DND-41 (cell line): ENCODE measurements around the gene COL4A2.

ENCODE experiments used
- ATAC-seq: fragments of 200-7000 bp; cut with Tn5 transposase; 3 replicates; pipeline ENCODE4 v1.9.1; 2021; ENCODE audit warnings: low read depth; ENCODE audit not compliant: insufficient read depth
- DNase-seq: peaks from one replicate; pipeline ENCODE4 v3.0.0-alpha.2; 2020
- H2AFZ ChIP-seq: 2 replicates; pipeline ENCODE4 v1.6.0; 2012; ENCODE audit warnings: low read depth, low read length
- H3K27ac ChIP-seq: 2 replicates; pipeline ENCODE4 v1.5.1; 2012; ENCODE audit warnings: low read length, inconsistent platforms
- H3K27me3 ChIP-seq: fragments of 200-600 bp; sonication (generic); 2 replicates; pipeline ENCODE4 v1.6.0; 2012; ENCODE audit warnings: low read length, mild to moderate bottlenecking, inconsistent platforms; ENCODE audit not compliant: insufficient read depth, poor library complexity
- H3K36me3 ChIP-seq: 2 replicates; pipeline ENCODE4 v1.5.1; 2012; ENCODE audit warnings: low read length, inconsistent platforms; ENCODE audit not compliant: insufficient read depth
- H3K4me1 ChIP-seq: 2 replicates; pipeline ENCODE4 v1.5.1; 2012; ENCODE audit warnings: mild to moderate bottlenecking, low read length; ENCODE audit not compliant: insufficient read depth
- H3K4me2 ChIP-seq: 2 replicates; pipeline ENCODE4 v1.6.0; 2012; ENCODE audit warnings: mild to moderate bottlenecking, moderate library complexity, low read length, inconsistent platforms; ENCODE audit not compliant: insufficient read depth
- H3K4me3 ChIP-seq, 2 experiments: fragments of 200-600 bp in 1 of 2; shearing (Covaris generic) in 1 of 2; 2 replicates each; pipeline ENCODE4 v1.5.1; 2012 to 2016; ENCODE audit warnings: inconsistent platforms in 2 of 2, low read length in 2 of 2, mild to moderate bottlenecking in 2 of 2, low read depth in 1 of 2, moderate library complexity in 1 of 2
- H3K79me2 ChIP-seq: 2 replicates; pipeline ENCODE4 v1.6.0; 2012; ENCODE audit warnings: low read length, inconsistent platforms; ENCODE audit not compliant: insufficient read depth
- H3K9ac ChIP-seq: 2 replicates; pipeline ENCODE4 v1.6.0; 2012; ENCODE audit warnings: low read depth, mild to moderate bottlenecking, inconsistent platforms, low read length, moderate library complexity
- H3K9me3 ChIP-seq: 2 replicates; pipeline ENCODE4 v1.5.1; 2012; ENCODE audit warnings: low read length, moderate library complexity, mild to moderate bottlenecking, inconsistent platforms; ENCODE audit not compliant: insufficient read depth, severe bottlenecking
- H4K20me1 ChIP-seq: 2 replicates; pipeline ENCODE4 v1.6.0; 2012; ENCODE audit warnings: low read length; ENCODE audit not compliant: insufficient read depth
- EZH2 ChIP-seq: IDR thresholded peaks from 3 replicates; pipeline ENCODE4 v1.6.1; 2012; ENCODE audit warnings: borderline replicate concordance, low read depth, mild to moderate bottlenecking, moderate library complexity, low read length, inconsistent platforms; ENCODE audit not compliant: severe bottlenecking
- TF ChIP-seq, protein P1 (sequence below): IDR thresholded peaks from 2 replicates; pipeline ENCODE4 v1.5.1; 2012; ENCODE audit warnings: borderline replicate concordance, low read length, moderate library complexity, mild to moderate bottlenecking; ENCODE audit not compliant: poor library complexity, severe bottlenecking; ENCODE audit errors: extremely low read depth

COL4A2 gene

DNA sequence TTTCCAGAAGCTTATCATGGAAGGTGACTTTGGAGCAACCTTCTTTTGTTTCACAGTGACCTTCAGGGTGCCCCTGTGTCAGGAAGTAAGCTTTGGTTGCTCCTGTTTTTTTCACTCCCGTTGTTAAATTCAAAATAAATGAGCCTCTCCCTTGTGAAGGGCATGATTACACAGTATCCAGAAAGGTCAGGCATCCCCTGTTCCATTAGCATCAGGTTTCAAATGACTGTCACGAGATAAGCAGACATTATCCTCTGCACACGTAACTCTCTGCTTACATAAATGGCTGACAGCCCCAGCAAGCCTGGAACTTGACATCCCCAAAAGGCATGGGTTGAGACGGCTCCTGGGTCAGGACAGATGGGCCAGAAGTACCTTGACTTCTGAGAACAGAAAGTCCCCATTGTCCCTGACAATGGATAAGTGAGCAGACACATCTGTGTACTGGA is 202.4 kb downstream of the COL4A2 start:
- Histone ChIP-seq H3K27ac (no peak overlapping the region), H3K9me3 (no peaks in the 10 kb centered on the region), H3K4me3 (no peak overlapping the region), H3K9ac (no peak overlapping the region), H3K36me3 (no peaks in the 10 kb centered on the region), H3K4me1 (no peaks in the 10 kb centered on the region), H3K27me3 (no peaks in the 10 kb centered on the region), H4K20me1 (no peaks in the 10 kb centered on the region), H2AFZ (no peak overlapping the region), H3K4me2 (no peak overlapping the region), H3K79me2 (no peaks in the 10 kb centered on the region)
- no peak for ATAC-seq
- no peak for DNase-seq
- no peak for TF ChIP-seq EZH2
- TF ChIP-seq, protein P1, sequence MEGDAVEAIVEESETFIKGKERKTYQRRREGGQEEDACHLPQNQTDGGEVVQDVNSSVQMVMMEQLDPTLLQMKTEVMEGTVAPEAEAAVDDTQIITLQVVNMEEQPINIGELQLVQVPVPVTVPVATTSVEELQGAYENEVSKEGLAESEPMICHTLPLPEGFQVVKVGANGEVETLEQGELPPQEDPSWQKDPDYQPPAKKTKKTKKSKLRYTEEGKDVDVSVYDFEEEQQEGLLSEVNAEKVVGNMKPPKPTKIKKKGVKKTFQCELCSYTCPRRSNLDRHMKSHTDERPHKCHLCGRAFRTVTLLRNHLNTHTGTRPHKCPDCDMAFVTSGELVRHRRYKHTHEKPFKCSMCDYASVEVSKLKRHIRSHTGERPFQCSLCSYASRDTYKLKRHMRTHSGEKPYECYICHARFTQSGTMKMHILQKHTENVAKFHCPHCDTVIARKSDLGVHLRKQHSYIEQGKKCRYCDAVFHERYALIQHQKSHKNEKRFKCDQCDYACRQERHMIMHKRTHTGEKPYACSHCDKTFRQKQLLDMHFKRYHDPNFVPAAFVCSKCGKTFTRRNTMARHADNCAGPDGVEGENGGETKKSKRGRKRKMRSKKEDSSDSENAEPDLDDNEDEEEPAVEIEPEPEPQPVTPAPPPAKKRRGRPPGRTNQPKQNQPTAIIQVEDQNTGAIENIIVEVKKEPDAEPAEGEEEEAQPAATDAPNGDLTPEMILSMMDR, result no peak

DNA sequence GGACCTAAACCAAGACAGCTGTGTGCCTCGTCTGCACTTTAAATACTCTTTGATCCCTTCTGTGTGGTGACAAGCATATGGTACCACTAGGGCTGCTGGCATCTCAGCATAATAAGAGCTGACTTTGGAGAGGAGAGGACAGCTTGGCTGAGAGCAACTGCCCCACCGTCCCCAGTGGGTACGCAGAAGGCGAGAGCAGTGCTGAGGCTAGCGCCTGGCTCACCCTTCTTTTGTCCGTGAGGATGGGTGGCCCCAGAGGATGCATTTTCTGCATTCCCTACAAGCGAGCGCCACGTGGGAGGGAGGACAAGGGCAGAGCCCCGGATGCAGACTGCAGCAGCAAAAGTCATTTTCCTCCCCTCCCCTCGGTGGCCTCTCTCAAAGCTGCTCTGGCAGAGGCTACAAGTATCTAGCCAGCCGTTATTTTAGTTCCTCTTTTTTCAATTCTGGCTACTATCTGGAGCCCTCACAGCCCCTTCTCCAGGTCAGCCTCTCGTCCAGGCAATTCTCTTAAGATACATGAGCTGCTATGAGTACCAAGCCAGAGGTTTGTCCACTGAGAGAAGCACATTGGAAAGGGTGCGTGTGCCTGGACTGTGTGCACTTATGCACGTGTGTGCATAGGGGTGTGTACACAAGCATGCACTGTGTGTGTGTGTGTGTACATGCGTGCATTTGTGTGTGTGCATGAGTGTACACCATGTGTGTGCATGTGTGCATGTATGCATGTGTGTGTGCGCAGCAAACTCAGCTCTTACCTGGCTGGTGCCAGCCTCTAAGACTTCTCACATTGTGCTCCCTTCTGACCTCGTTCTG is 203.1 kb downstream of the COL4A2 start:
- H3K27ac ChIP-seq, result no peak overlapping the region
- no peaks in the 10 kb centered on the region for H4K20me1 ChIP-seq
- ATAC-seq (no peak), DNase-seq (no peak)
- H2AFZ ChIP-seq, result no peak overlapping the region
- no peaks in the 10 kb centered on the region for H3K27me3 ChIP-seq
- no peak overlapping the region for H3K4me2 ChIP-seq
- no peak for TF ChIP-seq EZH2
- TF ChIP-seq, protein P1, result no peak
- no peak overlapping the region for H3K9ac ChIP-seq
- no peaks in the 10 kb centered on the region for H3K4me1 ChIP-seq
- H3K79me2 ChIP-seq, result no peaks in the 10 kb centered on the region
- H3K9me3 ChIP-seq, result no peaks in the 10 kb centered on the region
- no peaks in the 10 kb centered on the region for H3K36me3 ChIP-seq
- no peak overlapping the region for H3K4me3 ChIP-seq

DNA sequence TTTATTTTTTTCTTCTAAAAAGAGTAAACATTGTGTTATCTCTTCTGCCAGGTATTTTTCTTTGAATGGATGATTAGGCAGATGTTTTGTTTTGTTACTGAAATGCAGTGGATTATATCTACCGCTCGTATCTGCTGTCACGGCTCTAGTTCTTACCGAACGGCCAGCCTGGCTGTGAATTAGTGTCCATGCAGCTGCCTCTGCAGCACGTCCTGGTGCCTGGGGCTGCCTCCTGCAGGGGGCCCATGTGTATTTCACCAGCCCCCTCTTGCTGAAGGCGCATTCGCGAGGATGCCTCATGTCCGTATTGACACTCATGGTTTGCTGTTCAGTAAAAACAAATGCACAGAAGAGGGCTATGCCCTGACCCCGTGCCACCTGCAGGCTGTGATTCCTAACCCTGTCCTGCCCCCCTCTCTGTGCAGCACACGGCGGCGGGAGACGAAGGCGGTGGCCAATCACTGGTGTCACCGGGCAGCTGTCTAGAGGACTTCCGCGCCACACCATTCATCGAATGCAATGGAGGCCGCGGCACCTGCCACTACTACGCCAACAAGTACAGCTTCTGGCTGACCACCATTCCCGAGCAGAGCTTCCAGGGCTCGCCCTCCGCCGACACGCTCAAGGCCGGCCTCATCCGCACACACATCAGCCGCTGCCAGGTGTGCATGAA is 204.6 kb downstream of the COL4A2 start:
- Histone ChIP-seq H3K9me3 (no peaks in the 10 kb centered on the region), H2AFZ (no peak overlapping the region), H3K4me1 (no peaks in the 10 kb centered on the region), H3K36me3 (no peaks in the 10 kb centered on the region), H3K27ac (no peak overlapping the region), H3K9ac (no peak overlapping the region), H3K4me2 (no peak overlapping the region), H3K4me3 (no peak overlapping the region), H3K79me2 (no peaks in the 10 kb centered on the region), H4K20me1 (no peaks in the 10 kb centered on the region), H3K27me3 (no peaks in the 10 kb centered on the region)
- DNase-seq (no peak), ATAC-seq (no peak)
- TF ChIP-seq, protein P1, result no peak
- no peak for TF ChIP-seq EZH2
